PC-3 (cell line): Measurements from ENCODE around the gene AFM. TPM values are rescaled to one million over a fixed set of nuclear protein-coding genes. Genes with fewer than 3 reads are reported as not detected.

ENCODE experiments used
- ATAC-seq: fragments of 200-7000 bp; cut with Tn5 transposase; 2 replicates; pipeline ENCODE4 v1.9.1; 2020; ENCODE audit warnings: mild to moderate bottlenecking, moderate library complexity
- Bru-seq: library from RNA; stranded (reverse); fragments of 400-500 nt; gene quantifications from one replicate; lab custom pipeline; 2021; lab: Mats Ljungman, UMichigan
- BruChase-seq, 2 experiments: library from RNA; stranded (reverse); fragments of 400-500 nt; gene quantifications; one replicate each; lab custom pipeline; 2021; lab: Mats Ljungman, UMichigan
- BruUV-seq: library from RNA; stranded (reverse); fragments of 400-500 nt; replicated peaks from 2 replicates; lab custom pipeline; 2021; lab: Mats Ljungman, UMichigan
- CTCF ChIA-PET: fragments of 300-600 bp; sonication (Branson Sonifier 250); formaldehyde crosslinking; loops from one replicate; lab custom pipeline; 2022; ENCODE audit warnings: antibody characterized with exemption; lab: Charles Lee
- POLR2A ChIA-PET: fragments of 300-600 bp; sonication (Branson Sonifier 250); formaldehyde crosslinking; loops from one replicate; lab custom pipeline; 2022; ENCODE audit warnings: antibody characterized with exemption; ENCODE audit not compliant: unreplicated experiment; lab: Charles Lee
- DNase-seq: peaks from one replicate; pipeline ENCODE4 v3.0.0-alpha.2; 2015
- H2AFZ ChIP-seq: fragments of 300-600 bp; sonication (generic); 2 replicates; pipeline ENCODE4 v1.6.0; 2016; ENCODE audit warnings: antibody characterized with exemption, low read length
- H3F3A ChIP-seq: fragments of 300-600 bp; sonication (generic); one replicate; pipeline ENCODE4 v1.6.0; 2017; ENCODE audit warnings: antibody characterized with exemption, low read length, control low read depth, mild to moderate bottlenecking; ENCODE audit not compliant: unreplicated experiment
- H3K27ac ChIP-seq: fragments of 300-600 bp; sonication (generic); 2 replicates; pipeline ENCODE4 v1.5.1; 2016; ENCODE audit warnings: mild to moderate bottlenecking, low read length
- H3K27me3 ChIP-seq: fragments of 300-600 bp; sonication (generic); 2 replicates; pipeline ENCODE4 v1.6.1; 2016; ENCODE audit warnings: low read length, mixed read lengths
- H3K36me3 ChIP-seq: fragments of 300-600 bp; sonication (generic); 2 replicates; pipeline ENCODE4 v1.6.1; 2016; ENCODE audit warnings: low read depth, mixed run types, low read length, mixed read lengths
- H3K4me1 ChIP-seq: fragments of 300-600 bp; sonication (generic); 2 replicates; pipeline ENCODE4 v1.5.1; 2016; ENCODE audit warnings: low read length; ENCODE audit not compliant: insufficient read depth
- H3K4me2 ChIP-seq: fragments of 300-600 bp; sonication (generic); 2 replicates; pipeline ENCODE4 v1.6.0; 2016; ENCODE audit warnings: low read length
- H3K4me3 ChIP-seq: fragments of 300-600 bp; sonication (generic); 2 replicates; pipeline ENCODE4 v1.5.1; 2016; ENCODE audit warnings: mild to moderate bottlenecking, low read length, mixed read lengths
- H3K79me2 ChIP-seq: fragments of 300-600 bp; sonication (generic); 2 replicates; pipeline ENCODE4 v1.6.1; 2017; ENCODE audit warnings: low read length, mixed read lengths
- H3K9ac ChIP-seq: fragments of 300-600 bp; sonication (generic); 2 replicates; pipeline ENCODE4 v1.6.0; 2016; ENCODE audit warnings: mild to moderate bottlenecking, low read length
- H3K9me2 ChIP-seq: fragments of 300-600 bp; sonication (generic); replicated peaks from 2 replicates; pipeline ENCODE4 v1.6.1; 2016; ENCODE audit warnings: mixed run types, low read length, mixed read lengths
- H3K9me3 ChIP-seq: fragments of 300-600 bp; sonication (generic); 2 replicates; pipeline ENCODE4 v1.6.1; 2016; ENCODE audit warnings: low read length, mixed read lengths
- H4K20me1 ChIP-seq: fragments of 300-600 bp; sonication (generic); 2 replicates; pipeline ENCODE4 v1.6.1; 2016; ENCODE audit warnings: low read length, mixed read lengths
- EZH2 ChIP-seq: fragments of 300-600 bp; sonication (generic); IDR thresholded peaks from one replicate; pipeline ENCODE4 v1.6.1; 2017; ENCODE audit warnings: antibody characterized with exemption, mild to moderate bottlenecking, low read length; ENCODE audit not compliant: unreplicated experiment
- EZH2phosphoT487 ChIP-seq: fragments of 300-600 bp; sonication (generic); IDR thresholded peaks from 2 replicates; pipeline ENCODE4 v1.6.1; 2018; ENCODE audit warnings: mild to moderate bottlenecking, antibody characterized with exemption, low read length, borderline replicate concordance
- intact Hi-C: fragments of 100-400 bp; cut with micrococcal nuclease; formaldehyde crosslinking; loops from 2 replicates; pipeline ENCODE4 v1.9.0; 2023
- long read RNA-seq: library from polyadenylated mRNA; unstranded; transcript quantifications from one replicate; pipeline ENCODE4 v2.0.0, GENCODE V29; 2021; ENCODE audit not compliant: unreplicated experiment
- total RNA-seq: library from RNA; depleted of rRNA; stranded (reverse); fragments of >200 nt; gene quantifications from 2 replicates; pipeline ENCODE4 v1.2.3, GENCODE V29; 2014; rRNA removed
- TF ChIP-seq, protein P1 (sequence below): fragments of 300-600 bp; sonication (generic); conservative IDR thresholded peaks from 2 replicates; pipeline ENCODE4 v1.5.1; 2017; ENCODE audit warnings: antibody characterized with exemption, low read depth, mild to moderate bottlenecking, low read length

AFM gene
- not detected in 2 replicates for total RNA-seq
- Bru-seq, nascent RNA = not detected
- BruChase-seq, experiment 1, labeled RNA remaining after a 6-hour chase = not detected
- BruChase-seq, experiment 2, labeled RNA remaining after a 2-hour chase = not detected
- long read RNA-seq = 0 reads

DNA sequence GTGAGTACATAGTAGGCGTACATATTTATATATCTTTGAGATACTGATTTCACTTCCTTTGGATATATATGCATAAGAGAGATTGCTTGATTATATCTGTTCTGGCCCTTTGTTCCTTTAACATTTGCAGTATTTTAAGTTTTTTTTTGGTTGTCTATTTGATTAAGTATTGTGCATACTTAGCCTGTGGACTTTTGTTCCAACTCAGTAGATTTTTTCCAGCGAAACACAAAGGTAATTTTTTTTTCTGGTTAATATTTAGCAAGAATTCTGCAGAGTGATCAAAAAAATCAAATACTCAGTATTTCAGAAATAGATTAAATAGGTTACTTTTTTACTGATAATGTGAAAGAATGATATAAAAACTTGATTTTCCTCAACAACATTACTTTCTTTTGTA lies at the start of gene AFM:
Gene AFM, plus strand, starts transcription at position 388 of the 400 bp plus-strand sequence. CDS start 31 bp downstream, outside the sequence.
- TF ChIP-seq, protein P1, sequence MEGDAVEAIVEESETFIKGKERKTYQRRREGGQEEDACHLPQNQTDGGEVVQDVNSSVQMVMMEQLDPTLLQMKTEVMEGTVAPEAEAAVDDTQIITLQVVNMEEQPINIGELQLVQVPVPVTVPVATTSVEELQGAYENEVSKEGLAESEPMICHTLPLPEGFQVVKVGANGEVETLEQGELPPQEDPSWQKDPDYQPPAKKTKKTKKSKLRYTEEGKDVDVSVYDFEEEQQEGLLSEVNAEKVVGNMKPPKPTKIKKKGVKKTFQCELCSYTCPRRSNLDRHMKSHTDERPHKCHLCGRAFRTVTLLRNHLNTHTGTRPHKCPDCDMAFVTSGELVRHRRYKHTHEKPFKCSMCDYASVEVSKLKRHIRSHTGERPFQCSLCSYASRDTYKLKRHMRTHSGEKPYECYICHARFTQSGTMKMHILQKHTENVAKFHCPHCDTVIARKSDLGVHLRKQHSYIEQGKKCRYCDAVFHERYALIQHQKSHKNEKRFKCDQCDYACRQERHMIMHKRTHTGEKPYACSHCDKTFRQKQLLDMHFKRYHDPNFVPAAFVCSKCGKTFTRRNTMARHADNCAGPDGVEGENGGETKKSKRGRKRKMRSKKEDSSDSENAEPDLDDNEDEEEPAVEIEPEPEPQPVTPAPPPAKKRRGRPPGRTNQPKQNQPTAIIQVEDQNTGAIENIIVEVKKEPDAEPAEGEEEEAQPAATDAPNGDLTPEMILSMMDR = no peak
- no peak for TF ChIP-seq EZH2
- no peak for TF ChIP-seq EZH2phosphoT487

DNA sequence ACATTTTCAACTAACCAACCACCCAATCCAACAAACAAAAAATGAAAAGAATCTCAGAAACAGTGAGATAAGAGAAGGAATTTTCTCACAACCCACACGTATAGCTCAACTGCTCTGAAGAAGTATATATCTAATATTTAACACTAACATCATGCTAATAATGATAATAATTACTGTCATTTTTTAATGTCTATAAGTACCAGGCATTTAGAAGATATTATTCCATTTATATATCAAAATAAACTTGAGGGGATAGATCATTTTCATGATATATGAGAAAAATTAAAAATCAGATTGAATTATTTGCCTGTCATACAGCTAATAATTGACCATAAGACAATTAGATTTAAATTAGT lies 49.8 kb upstream of the AFM start:
- ATAC-seq (no peak), DNase-seq (no peak)
- ChIA-PET CTCF (no interaction called here), POLR2A (no interaction called here)
- Histone ChIP-seq H4K20me1 (no peaks in the 10 kb centered on the region), H3K27ac (no peak overlapping the region), H3K4me3 (no peak overlapping the region), H3K9me3 (no peaks in the 10 kb centered on the region), H3K9ac (no peak overlapping the region), H3K36me3 (no peaks in the 10 kb centered on the region), H3K27me3 (peaks cover 59% of the 10 kb centered on the region), H2AFZ (no peak overlapping the region), H3F3A (no peaks in the 10 kb centered on the region), H3K4me2 (no peak overlapping the region), H3K9me2 (no peaks in the 10 kb centered on the region), H3K79me2 (no peaks in the 10 kb centered on the region), H3K4me1 (no peaks in the 10 kb centered on the region)
- intact Hi-C loops = no loop called here
- BruUV-seq = no TSS peak
- TF ChIP-seq EZH2phosphoT487 = no peak
- TF ChIP-seq, protein P1 = no peak
- no peak for TF ChIP-seq EZH2

More for the DNA sequence above, at the start of gene AFM:
- H3K4me1 ChIP-seq = no peaks in the 10 kb centered on the region
- no peak within 1 kb of the TSS for H2AFZ ChIP-seq
- H3K9me2 ChIP-seq = no peaks in the 10 kb centered on the region
- CTCF ChIA-PET = no interaction called here
- BruUV-seq = no TSS peak
- peaks cover 17% of the 10 kb centered on the region for H3K27me3 ChIP-seq
- POLR2A ChIA-PET = no interaction called here
- no peaks in the 10 kb centered on the region for H3K36me3 ChIP-seq
- intact Hi-C loops = no loop called here
- ATAC-seq (no peak), DNase-seq (no peak)
- H3K9ac ChIP-seq = no peak within 1 kb of the TSS
- H3K4me2 ChIP-seq = no peak within 1 kb of the TSS
- no peak within 1 kb of the TSS for H3K4me3 ChIP-seq
- no peaks in the 10 kb centered on the region for H3K79me2 ChIP-seq
- H4K20me1 ChIP-seq = no peaks in the 10 kb centered on the region
- no peaks in the 10 kb centered on the region for H3F3A ChIP-seq
- no peaks in the 10 kb centered on the region for H3K9me3 ChIP-seq
- H3K27ac ChIP-seq = no peak within 1 kb of the TSS

- Histone ChIP-seq H4K20me1 (no peaks in the 10 kb centered on the region), H3K27me3 (peaks cover 65% of the 10 kb centered on the region), H3K4me1 (no peaks in the 10 kb centered on the region), H3K9ac (no peak overlapping the region), H3K9me3 (no peaks in the 10 kb centered on the region), H3K4me2 (no peak overlapping the region), H3K79me2 (no peaks in the 10 kb centered on the region), H3K36me3 (no peaks in the 10 kb centered on the region), H3K27ac (no peak overlapping the region), H3K4me3 (no peak overlapping the region), H3F3A (no peaks in the 10 kb centered on the region), H3K9me2 (no peaks in the 10 kb centered on the region), H2AFZ (no peak overlapping the region)
- intact Hi-C loops = no loop called here
- no peak for TF ChIP-seq EZH2
- TF ChIP-seq, protein P1 = no peak
- no peak for TF ChIP-seq EZH2phosphoT487
- POLR2A ChIA-PET = no interaction called here
- DNase-seq (no peak), ATAC-seq (no peak)
- BruUV-seq = no TSS peak
- CTCF ChIA-PET = no interaction called here
These were observed 49.2 kb upstream of the AFM start for GRCh38 chr4:73432169-73433000.
